ENCODE measurements around the gene PLEKHG2. TPM values are rescaled to one million over a fixed set of nuclear protein-coding genes. Genes with fewer than 3 reads are reported as not detected.
A peak's percentile ranks its signal among the peaks of the same experiment; 100 is the strongest.

The PLEKHG2 gene
- total RNA-seq, 3 donors from 2014 or later: 8.0 to 11.8 (median 10.2) TPM

GRCh38 chr19:39401549-39402345, 10.7 kb upstream of the PLEKHG2 start:
- H3K9me3 ChIP-seq: no peaks in the 10 kb centered on the region
- H3K36me3 ChIP-seq: no peaks in the 10 kb centered on the region
- peak in 1 of 2 donors; percentile 63 for DNase-seq (ENCODE audit: low spot score in 2 of 2)
- no peaks in the 10 kb centered on the region for H3K27me3 ChIP-seq
- intact Hi-C loops (cut with DNase I; ENCODE audit: low total_unique reads): no loop called here
- H3K4me3 ChIP-seq: peak overlapping the region in 2 of 3 donors; percentile 62 to 80
- TF ChIP-seq CTCF (IDR thresholded peaks at IDR 0.05) (no peak), POLR2AphosphoS5 (IDR thresholded peaks at IDR 0.05) (peak in 1 of 3 donors; percentile 40), POLR2A (IDR thresholded peaks at IDR 0.05) (no peak)
- H3K27ac ChIP-seq: peak overlapping the region; percentile 100
- H3K4me1 ChIP-seq: peaks cover 0 to 12% of the 10 kb centered on the region in 2 donors

- H3K4me1 ChIP-seq: peaks cover 0 to 13% of the 10 kb centered on the region in 2 donors
- DNase-seq (ENCODE audit: low spot score in 2 of 2): peak; percentile 94 to 95
- H3K36me3 ChIP-seq: no peaks in the 10 kb centered on the region
- intact Hi-C loops (cut with DNase I; ENCODE audit: low total_unique reads): no loop called here
- H3K27ac ChIP-seq: peak overlapping the region; percentile 100
- H3K9me3 ChIP-seq: no peaks in the 10 kb centered on the region
- TF ChIP-seq POLR2A (IDR thresholded peaks at IDR 0.05) (no peak), CTCF (IDR thresholded peaks at IDR 0.05) (no peak), POLR2AphosphoS5 (IDR thresholded peaks at IDR 0.05) (peak; percentile 90 to 97 (median 96))
- H3K27me3 ChIP-seq: no peaks in the 10 kb centered on the region
- peak overlapping the region; percentile 55 to 80 (median 62) for H3K4me3 ChIP-seq
Measured at GRCh38 chr19:39402346-39403300, 9.8 kb upstream of the PLEKHG2 start.

- intact Hi-C loops (cut with DNase I; ENCODE audit: low total_unique reads): no loop called here
- H3K36me3 ChIP-seq: peaks cover 6% of the 10 kb centered on the region
- peak; percentile 99 to 100 for DNase-seq (ENCODE audit: low spot score in 2 of 2)
- H3K27me3 ChIP-seq: no peaks in the 10 kb centered on the region
- H3K4me3 ChIP-seq: peak overlapping the region; percentile 55 to 80 (median 62)
- peak overlapping the region; percentile 100 for H3K27ac ChIP-seq
- no peaks in the 10 kb centered on the region for H3K9me3 ChIP-seq
- TF ChIP-seq CTCF (IDR thresholded peaks at IDR 0.05) (peak in 1 of 3 donors; percentile 13), POLR2A (IDR thresholded peaks at IDR 0.05) (peak; percentile 81), POLR2AphosphoS5 (IDR thresholded peaks at IDR 0.05) (peak; percentile 94 to 99 (median 97))
- H3K4me1 ChIP-seq: peaks cover 0 to 13% of the 10 kb centered on the region in 2 donors
Measured at GRCh38 chr19:39403331-39404312, 8.8 kb upstream of the PLEKHG2 start.

- Histone ChIP-seq H3K4me3 (peak overlapping the region; percentile 81 to 98 (median 96)), H3K27me3 (no peaks in the 10 kb centered on the region), H3K4me1 (peaks cover 0 to 13% of the 10 kb centered on the region in 2 donors), H3K27ac (peak overlapping the region; percentile 100), H3K9me3 (no peaks in the 10 kb centered on the region), H3K36me3 (peaks cover 6% of the 10 kb centered on the region)
- intact Hi-C loops (cut with DNase I; ENCODE audit: low total_unique reads): no loop called here
- no peak for DNase-seq (ENCODE audit: low spot score in 2 of 2)
- TF ChIP-seq CTCF (IDR thresholded peaks at IDR 0.05) (no peak), POLR2AphosphoS5 (IDR thresholded peaks at IDR 0.05) (no peak), POLR2A (IDR thresholded peaks at IDR 0.05) (no peak)
Measured at GRCh38 chr19:39405261-39405957, 7.1 kb upstream of the PLEKHG2 start.
